Colon (tissue), 2 donors: ENCODE measurements around the gene SNAI1.
"Not testable (repeated sequence)": the region's sequence is repeated elsewhere in the genome, so short reads cannot be mapped to it uniquely, and the experiment has no call there.

ENCODE experiments used
- FAIRE-seq: peaks from 2 replicates; lab custom pipeline; 2012; peaks lifted over from hg19 to GRCh38; lab: Jason Lieb, UNC
- donor health status: control.
- donor health status: control.

The SNAI1 gene

DNA sequence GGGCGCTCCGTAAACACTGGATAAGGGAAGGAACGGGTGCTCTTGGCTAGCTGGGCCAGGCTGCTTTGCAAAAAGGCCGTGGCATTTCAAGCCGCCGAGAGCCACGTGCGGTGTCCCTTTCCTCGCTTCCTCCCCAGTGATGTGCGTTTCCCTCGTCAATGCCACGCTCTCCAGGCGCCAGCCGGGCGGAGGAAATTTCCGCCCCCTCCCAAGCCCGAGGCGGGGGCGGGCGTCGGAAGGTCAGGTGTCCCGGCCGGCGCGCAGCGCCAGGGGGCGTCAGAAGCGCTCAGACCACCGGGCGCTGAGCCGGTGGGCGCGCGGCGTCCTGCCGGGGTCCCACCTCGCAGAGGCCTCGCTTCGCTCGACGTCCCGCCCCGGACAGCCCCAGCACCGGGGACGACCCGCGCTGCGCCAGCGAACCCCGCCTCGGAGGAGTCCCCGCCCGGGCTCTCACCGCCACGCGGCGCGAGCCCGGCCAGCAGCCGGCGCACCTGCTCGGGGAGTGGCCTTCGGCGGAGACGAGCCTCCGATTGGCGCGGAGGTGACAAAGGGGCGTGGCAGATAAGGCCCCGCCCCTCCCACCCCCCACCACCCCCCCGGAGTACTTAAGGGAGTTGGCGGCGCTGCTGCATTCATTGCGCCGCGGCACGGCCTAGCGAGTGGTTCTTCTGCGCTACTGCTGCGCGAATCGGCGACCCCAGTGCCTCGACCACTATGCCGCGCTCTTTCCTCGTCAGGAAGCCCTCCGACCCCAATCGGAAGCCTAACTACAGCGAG lies at the start of gene SNAI1:
Gene SNAI1, plus strand, starts transcription at position 635 of the 777 bp plus-strand sequence. Its CDS starts 80 bp downstream, at position 715.
- FAIRE-seq: no peak

GRCh38 chr20:49935746-49936152 lies 47.0 kb upstream of the SNAI1 start:
- FAIRE-seq: no peak

- FAIRE-seq: no peak
Observed at GRCh38 chr20:49936153-49937026, 46.4 kb upstream of the SNAI1 start, which contains the start of gene RNF114. RNF114 (plus strand) TSS chr20:49936397; CDS start chr20:49936413, 16 bp downstream.

- no peak for FAIRE-seq
Observed at GRCh38 chr20:49937027-49937929, 45.5 kb upstream of the SNAI1 start.

DNA sequence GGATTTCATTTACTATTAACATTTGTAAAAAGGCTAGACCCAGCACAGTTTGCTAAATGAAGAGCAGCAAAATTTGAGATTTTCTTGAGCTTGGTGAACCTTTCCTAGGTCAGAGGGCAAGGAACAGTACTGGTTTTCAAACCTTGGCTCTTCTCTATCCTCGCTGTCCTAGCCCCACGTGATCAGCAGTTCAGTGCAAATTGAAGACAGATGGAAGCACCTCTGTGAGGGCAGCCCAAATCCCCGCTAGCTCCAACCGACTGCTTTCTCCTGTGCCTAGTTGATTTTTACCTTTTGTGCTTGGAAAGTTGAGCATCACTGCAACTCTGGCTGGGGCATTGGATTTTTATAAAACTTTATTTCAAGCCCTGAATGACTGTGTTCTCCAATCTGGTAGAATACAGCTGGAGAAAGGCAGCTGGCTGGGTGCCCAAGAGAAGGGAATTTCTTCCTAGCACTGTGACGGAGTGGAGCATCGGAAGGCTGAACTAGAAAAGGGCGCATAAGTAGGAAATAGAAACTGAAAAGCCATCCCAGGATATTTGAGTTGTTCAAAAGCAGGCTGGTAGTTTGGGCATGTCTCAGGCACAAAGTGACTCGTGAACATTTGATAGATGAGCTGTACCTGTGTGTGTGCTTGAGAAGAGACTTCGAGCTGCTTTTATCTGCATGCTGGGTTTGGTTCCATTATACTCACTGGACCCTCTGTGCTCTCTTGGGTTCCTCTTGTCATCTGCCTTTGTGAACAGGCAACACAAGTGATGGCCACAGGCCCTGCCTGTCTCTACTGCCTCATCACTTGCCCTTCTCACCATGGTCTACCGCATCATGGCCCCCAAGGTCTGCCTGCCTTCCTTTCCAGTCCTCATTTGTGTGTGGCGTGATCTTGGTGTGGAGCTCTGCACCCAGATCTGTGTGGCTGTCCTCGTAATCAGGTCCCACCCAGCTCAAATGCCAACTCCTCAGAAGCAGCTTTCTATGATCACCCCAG lies 44.3 kb upstream of the SNAI1 start:
- no peak for FAIRE-seq

GRCh38 chr20:49941456-49941855 lies 41.3 kb upstream of the SNAI1 start:
- no peak for FAIRE-seq

- FAIRE-seq: no peak
Observed at GRCh38 chr20:49942303-49942702, 40.5 kb upstream of the SNAI1 start.

GRCh38 chr20:49942942-49943341 lies 39.8 kb upstream of the SNAI1 start:
- no peak for FAIRE-seq

DNA sequence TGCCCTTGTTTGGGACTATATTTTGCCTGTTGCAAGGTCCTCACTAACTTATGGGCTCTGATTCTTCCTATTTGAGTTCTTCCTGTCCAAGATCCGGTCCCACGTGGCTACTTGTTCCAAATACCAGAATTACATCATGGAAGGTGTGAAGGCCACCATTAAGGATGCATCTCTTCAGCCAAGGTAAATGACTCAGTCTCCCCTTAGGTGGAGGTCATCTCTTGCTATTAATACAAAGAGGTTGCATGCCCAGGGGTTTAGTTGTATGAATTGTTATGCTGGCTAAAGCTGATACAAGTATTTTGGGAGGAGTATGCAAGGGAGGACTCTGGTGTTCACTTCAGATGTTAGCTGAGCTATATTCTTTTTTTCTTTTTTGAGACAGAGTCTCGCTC lies 37.5 kb upstream of the SNAI1 start:
- no peak for FAIRE-seq

GRCh38 chr20:49945701-49946477 lies 36.9 kb upstream of the SNAI1 start:
- FAIRE-seq: no peak

DNA sequence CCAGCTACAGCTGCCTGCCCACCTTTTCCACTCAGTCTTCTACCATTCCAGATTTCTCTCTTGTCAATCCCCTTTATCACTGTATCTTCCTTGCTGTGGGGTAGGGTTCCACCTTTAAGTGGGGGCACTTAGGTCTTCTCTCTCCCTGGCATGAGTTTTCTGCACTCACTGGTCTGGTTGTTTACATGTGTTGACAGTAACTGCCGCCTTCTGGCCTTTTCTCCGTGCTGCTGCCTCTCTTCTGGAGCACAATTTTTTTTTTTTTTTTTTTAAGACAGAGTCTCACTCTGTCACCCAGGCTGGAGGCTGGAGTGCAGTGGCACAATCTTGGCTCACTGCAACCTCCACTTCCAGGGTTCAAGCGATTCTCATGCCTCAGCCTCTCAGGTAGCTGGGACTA lies 34.6 kb upstream of the SNAI1 start:
- FAIRE-seq: no peak

DNA sequence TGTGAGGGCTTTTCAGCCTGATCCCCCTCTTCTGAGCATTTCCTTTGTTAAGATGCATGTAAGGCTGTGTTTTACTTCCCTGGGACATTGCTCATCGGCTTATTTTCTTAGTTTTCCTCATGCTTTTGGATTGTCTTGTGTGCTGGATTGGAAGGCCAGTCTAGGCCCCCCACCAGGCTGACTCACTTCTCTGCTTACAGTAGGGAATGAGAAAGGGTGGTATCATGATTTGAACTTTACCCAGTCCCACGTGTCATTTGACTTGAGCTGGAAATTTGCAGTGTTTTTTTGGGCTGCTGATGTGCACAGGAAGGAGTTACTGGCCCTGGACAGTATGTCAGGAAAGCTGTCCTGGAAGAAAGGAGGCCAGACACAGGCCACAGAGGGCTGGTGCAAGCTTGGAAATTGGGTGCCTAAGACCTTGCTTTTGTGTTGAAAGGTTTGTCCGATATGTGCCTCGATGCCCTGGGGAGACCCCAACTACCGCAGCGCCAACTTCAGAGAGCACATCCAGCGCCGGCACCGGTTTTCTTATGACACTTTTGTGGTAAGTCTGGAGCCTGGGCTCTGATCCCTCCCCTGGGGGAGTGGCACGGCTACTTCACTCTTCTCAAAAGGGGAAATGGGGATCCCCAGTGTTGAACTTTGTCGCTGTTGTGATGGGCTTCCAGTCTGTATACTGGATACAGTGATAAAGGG lies 33.8 kb upstream of the SNAI1 start:
- no peak for FAIRE-seq

- FAIRE-seq: no peak
Observed at GRCh38 chr20:49951151-49951550, 31.6 kb upstream of the SNAI1 start.

- no peak for FAIRE-seq
Observed at GRCh38 chr20:49955167-49955566, 27.6 kb upstream of the SNAI1 start.

GRCh38 chr20:49955830-49956396 lies 26.9 kb upstream of the SNAI1 start:
- not testable (repeated sequence) for FAIRE-seq

- FAIRE-seq: no peak
Observed at GRCh38 chr20:49956689-49957088, 26.1 kb upstream of the SNAI1 start.

- FAIRE-seq: not testable (repeated sequence)
Observed at GRCh38 chr20:49957089-49957938, 25.5 kb upstream of the SNAI1 start.

DNA sequence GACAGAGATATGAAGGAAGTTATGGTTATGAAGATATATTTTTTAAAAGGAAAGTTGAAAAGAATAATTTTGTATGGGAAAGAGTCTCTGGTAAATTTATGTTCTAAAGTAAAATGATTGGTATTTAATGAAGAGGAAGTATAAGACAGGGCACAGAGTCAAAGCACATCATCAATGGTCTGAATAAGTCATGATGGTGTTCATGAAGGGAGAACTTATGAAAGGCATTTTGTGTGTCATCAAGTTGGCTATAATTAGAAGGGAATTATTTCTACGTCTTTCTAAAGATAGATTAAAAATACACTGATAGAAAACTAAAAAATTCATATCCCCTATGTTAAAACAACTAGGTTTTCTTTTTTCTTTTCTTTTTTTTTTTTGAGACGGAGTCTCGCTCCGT lies 21.4 kb upstream of the SNAI1 start:
- FAIRE-seq: no peak
